ENCODE data around the gene PRSS22. TPM values are rescaled to one million over a fixed set of nuclear protein-coding genes. Genes with fewer than 3 reads are reported as not detected.

The PRSS22 gene
- total RNA-seq, 2 experiments from 2014 or later: not detected

GRCh38 chr16:2834968-2835367 is 23.0 kb downstream of the PRSS22 start:
- no TSS peak for BruUV-seq (replicated peaks)
- Histone ChIP-seq H3K36me3 (ENCODE audit: insufficient read depth, low read length) (no peaks in the 10 kb centered on the region), H3K79me2 (ENCODE audit: insufficient read depth, low read depth, low read length) (no peaks in the 10 kb centered on the region), H4K20me1 (ENCODE audit: insufficient read depth, low read length) (no peaks in the 10 kb centered on the region), H3K4me3 (ENCODE audit: low read depth, low read length, poor library complexity, severe bottlenecking) (no peak overlapping the region), H3K9me3 (ENCODE audit: low read length) (no peaks in the 10 kb centered on the region), H3K9me2 (ENCODE audit: insufficient read depth, low read length) (no peaks in the 10 kb centered on the region), H3K4me2 (ENCODE audit: low read length) (no peak overlapping the region), H2AFZ (ENCODE audit: low read length) (no peak overlapping the region), H3K4me1 (ENCODE audit: insufficient read depth, low read length, poor library complexity, severe bottlenecking) (no peaks in the 10 kb centered on the region), H3K27ac (ENCODE audit: low read depth, low read length, poor library complexity, severe bottlenecking) (no peak overlapping the region)
- no peak for TF ChIP-seq EZH2phosphoT487 (IDR thresholded peaks at IDR 0.05; ENCODE audit: borderline replicate concordance, low read depth, low read length)
- TF ChIP-seq CTCF (conservative IDR thresholded peaks at IDR 0.05; ENCODE audit: low read length): no peak
- CTCF ChIA-PET (ENCODE audit: unreplicated experiment): no interaction called here
- no peak for DNase-seq (ENCODE audit: low spot score)
- POLR2A ChIA-PET: no interaction called here
- intact Hi-C loops (cut with micrococcal nuclease; ENCODE audit: unreplicated experiment): no loop called here

GRCh38 chr16:2833776-2834175 is 24.2 kb downstream of the PRSS22 start:
- no peak overlapping the region for H3K27ac ChIP-seq (ENCODE audit: low read depth, low read length, poor library complexity, severe bottlenecking)
- CTCF ChIA-PET (ENCODE audit: unreplicated experiment): no interaction called here

GRCh38 chr16:2831203-2831602 is 26.8 kb downstream of the PRSS22 start:
- H3K36me3 ChIP-seq (ENCODE audit: insufficient read depth, low read length): no peaks in the 10 kb centered on the region
- no peak for DNase-seq (ENCODE audit: low spot score)
- no peaks in the 10 kb centered on the region for H3K9me2 ChIP-seq (ENCODE audit: insufficient read depth, low read length)
- H3K79me2 ChIP-seq (ENCODE audit: insufficient read depth, low read depth, low read length): no peaks in the 10 kb centered on the region
- intact Hi-C loops (cut with micrococcal nuclease; ENCODE audit: unreplicated experiment): no loop called here
- ChIA-PET CTCF (ENCODE audit: unreplicated experiment) (interaction anchor here (1.4 kb wide), 1 partner anchor 9 kb away, joined by 3 read pairs; no protein-coding TSS in a partner anchor), POLR2A (no interaction called here)
- no peak overlapping the region for H2AFZ ChIP-seq (ENCODE audit: low read length)
- no peaks in the 10 kb centered on the region for H3K9me3 ChIP-seq (ENCODE audit: low read length)
- no peaks in the 10 kb centered on the region for H3K4me1 ChIP-seq (ENCODE audit: insufficient read depth, low read length, poor library complexity, severe bottlenecking)
- H4K20me1 ChIP-seq (ENCODE audit: insufficient read depth, low read length): no peaks in the 10 kb centered on the region
- H3K27ac ChIP-seq (ENCODE audit: low read depth, low read length, poor library complexity, severe bottlenecking): no peak overlapping the region
- H3K4me2 ChIP-seq (ENCODE audit: low read length): no peak overlapping the region
- no peak overlapping the region for H3K4me3 ChIP-seq (ENCODE audit: low read depth, low read length, poor library complexity, severe bottlenecking)
- no TSS peak for BruUV-seq (replicated peaks)
- no peak for TF ChIP-seq EZH2phosphoT487 (IDR thresholded peaks at IDR 0.05; ENCODE audit: borderline replicate concordance, low read depth, low read length)
- no peak for TF ChIP-seq CTCF (conservative IDR thresholded peaks at IDR 0.05; ENCODE audit: low read length)

More at GRCh38 chr16:2833776-2834175, 24.2 kb downstream of the PRSS22 start:
- intact Hi-C loops (cut with micrococcal nuclease; ENCODE audit: unreplicated experiment): no loop called here
- no peak overlapping the region for H2AFZ ChIP-seq (ENCODE audit: low read length)
- no peaks in the 10 kb centered on the region for H3K4me1 ChIP-seq (ENCODE audit: insufficient read depth, low read length, poor library complexity, severe bottlenecking)
- no TSS peak for BruUV-seq (replicated peaks)
- H3K9me3 ChIP-seq (ENCODE audit: low read length): no peaks in the 10 kb centered on the region
- H3K36me3 ChIP-seq (ENCODE audit: insufficient read depth, low read length): no peaks in the 10 kb centered on the region
- POLR2A ChIA-PET: no interaction called here
- H3K4me2 ChIP-seq (ENCODE audit: low read length): no peak overlapping the region
- no peaks in the 10 kb centered on the region for H3K79me2 ChIP-seq (ENCODE audit: insufficient read depth, low read depth, low read length)
- TF ChIP-seq EZH2phosphoT487 (IDR thresholded peaks at IDR 0.05; ENCODE audit: borderline replicate concordance, low read depth, low read length) (no peak), CTCF (conservative IDR thresholded peaks at IDR 0.05; ENCODE audit: low read length) (no peak)
- no peak for DNase-seq (ENCODE audit: low spot score)
- no peaks in the 10 kb centered on the region for H4K20me1 ChIP-seq (ENCODE audit: insufficient read depth, low read length)
- H3K9me2 ChIP-seq (ENCODE audit: insufficient read depth, low read length): no peaks in the 10 kb centered on the region
- no peak overlapping the region for H3K4me3 ChIP-seq (ENCODE audit: low read depth, low read length, poor library complexity, severe bottlenecking)
